Trophoblast cell (in vitro differentiated cells and primary cell): Measurements from ENCODE around the gene AVL9.

Experiments used
- DNase-seq, 2 donors: peaks; one replicate each; pipeline ENCODE4 v3.0.0-alpha.2; 2016
- H2AFZ ChIP-seq: 2 replicates; pipeline ENCODE4 v1.6.1; 2013; ENCODE audit warnings: low read length, moderate library complexity, mild to moderate bottlenecking; ENCODE audit not compliant: insufficient read depth, poor library complexity
- H2AK5ac ChIP-seq: 2 replicates; pipeline ENCODE4 v1.6.1; 2013; ENCODE audit warnings: mild to moderate bottlenecking, low read length
- H2BK120ac ChIP-seq: 2 replicates; pipeline ENCODE4 v1.6.1; 2013; ENCODE audit warnings: low read length, mild to moderate bottlenecking, moderate library complexity; ENCODE audit not compliant: insufficient read depth, poor library complexity
- H2BK12ac ChIP-seq: 2 replicates; pipeline ENCODE4 v1.6.1; 2013; ENCODE audit warnings: mild to moderate bottlenecking, low read length, moderate library complexity
- H2BK5ac ChIP-seq: 2 replicates; pipeline ENCODE4 v1.6.1; 2013; ENCODE audit warnings: low read length, low read depth, moderate library complexity, mild to moderate bottlenecking; ENCODE audit not compliant: poor library complexity
- H3K14ac ChIP-seq: 2 replicates; pipeline ENCODE4 v1.6.1; 2013; ENCODE audit warnings: mild to moderate bottlenecking, low read length
- H3K18ac ChIP-seq: 2 replicates; pipeline ENCODE4 v1.6.1; 2013; ENCODE audit warnings: mild to moderate bottlenecking, low read length
- H3K23ac ChIP-seq: 2 replicates; pipeline ENCODE4 v1.6.1; 2013; ENCODE audit warnings: low read length
- H3K27ac ChIP-seq: 2 replicates; pipeline ENCODE4 v1.5.1; 2013; ENCODE audit warnings: low read depth, mild to moderate bottlenecking, inconsistent platforms, low read length, moderate library complexity
- H3K27me3 ChIP-seq: 2 replicates; pipeline ENCODE4 v1.6.1; 2013; ENCODE audit warnings: inconsistent platforms, mild to moderate bottlenecking, low read length, moderate library complexity; ENCODE audit not compliant: insufficient read depth
- H3K36me3 ChIP-seq, 2 experiments: 1 replicate in 1 of 2; 2 replicates in 1 of 2; pipeline ENCODE4 v1.6.1; 2013; ENCODE audit warnings: low read length in 2 of 2, mild to moderate bottlenecking in 2 of 2, moderate library complexity in 1 of 2; ENCODE audit not compliant: insufficient read depth in 2 of 2, control insufficient read depth in 1 of 2
- H3K4ac ChIP-seq: 2 replicates; pipeline ENCODE4 v1.6.1; 2013; ENCODE audit warnings: low read depth, mild to moderate bottlenecking, low read length, moderate library complexity
- H3K4me1 ChIP-seq, 2 experiments: 1 replicate in 1 of 2; 2 replicates in 1 of 2; pipeline ENCODE4 v1.6.1; 2013; ENCODE audit warnings: low read length in 2 of 2, mild to moderate bottlenecking in 2 of 2, moderate library complexity in 1 of 2; ENCODE audit not compliant: insufficient read depth in 2 of 2, control insufficient read depth in 1 of 2
- H3K4me2 ChIP-seq: 2 replicates; pipeline ENCODE4 v1.6.1; 2013; ENCODE audit warnings: inconsistent platforms, mild to moderate bottlenecking, low read length, moderate library complexity
- H3K4me3 ChIP-seq: 2 replicates; pipeline ENCODE4 v1.5.1; 2013; ENCODE audit warnings: mild to moderate bottlenecking, low read depth, low read length, inconsistent platforms
- H3K79me1 ChIP-seq: one replicate; pipeline ENCODE4 v1.6.1; 2013; ENCODE audit warnings: low read length
- H3K79me2 ChIP-seq: 2 replicates; pipeline ENCODE4 v1.6.1; 2013; ENCODE audit warnings: low read length, mild to moderate bottlenecking; ENCODE audit not compliant: control insufficient read depth, insufficient read depth, poor library complexity
- H3K9ac ChIP-seq: 2 replicates; pipeline ENCODE4 v1.6.1; 2013; ENCODE audit warnings: mild to moderate bottlenecking, low read length
- H3K9me3 ChIP-seq: 2 replicates; pipeline ENCODE4 v1.6.1; 2013; ENCODE audit warnings: low read depth, mild to moderate bottlenecking, control low read depth, inconsistent platforms, low read length; ENCODE audit not compliant: insufficient read depth
- H4K12ac ChIP-seq: 2 replicates; pipeline ENCODE4 v1.6.1; 2013; ENCODE audit warnings: low read depth, mild to moderate bottlenecking, low read length, moderate library complexity
- H4K8ac ChIP-seq: 2 replicates; pipeline ENCODE4 v1.6.1; 2013; ENCODE audit warnings: low read depth, mild to moderate bottlenecking, low read length, moderate library complexity
- H4K91ac ChIP-seq: one replicate; pipeline ENCODE4 v1.6.1; 2013; ENCODE audit warnings: low read depth, mild to moderate bottlenecking, low read length, moderate library complexity
- WGBS: extraction: QIAGEN DNeasy Blood & Tissue Kit; methylation state at CpG from one replicate; pipeline ENCODE4 v1.1.7; 2013; ENCODE audit warnings: missing lambda C conversion rate; ENCODE audit not compliant: insufficient read length, insufficient coverage; ENCODE audit errors: extremely low coverage; 5-methylcytosine and 5-hydroxymethylcytosine counted together

AVL9 gene

DNA sequence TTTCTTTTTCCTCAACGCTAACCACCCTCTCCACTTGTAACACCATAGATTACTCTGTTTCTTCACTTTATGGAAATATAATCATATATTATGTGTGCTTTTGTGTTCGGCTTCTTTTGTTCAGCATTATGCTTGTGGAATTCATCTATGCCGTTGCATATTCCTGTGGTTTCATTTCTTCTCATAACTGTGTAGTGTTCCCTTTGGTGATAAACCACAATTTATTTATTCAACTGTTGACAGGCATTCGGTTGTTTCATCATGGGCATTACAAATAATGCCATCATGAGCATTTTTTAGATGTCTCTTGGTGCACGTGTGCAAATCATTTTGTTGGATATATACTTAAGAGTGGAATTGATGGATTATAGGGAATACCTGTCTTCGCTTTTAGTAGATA, 12.1 kb downstream of the AVL9 start:
- no peak overlapping the region for H3K9ac ChIP-seq
- 100% methylated on average over 1 of the region's 6 CpGs for WGBS

GRCh38 chr7:32511791-32512190, 16.5 kb downstream of the AVL9 start:
- no peak overlapping the region for H3K18ac ChIP-seq
- H2AFZ ChIP-seq: no peak overlapping the region
- H3K9me3 ChIP-seq: no peaks in the 10 kb centered on the region
- peak; percentile 30 to 81 for DNase-seq
- no peaks in the 10 kb centered on the region for H3K79me2 ChIP-seq
- no peak overlapping the region for H4K12ac ChIP-seq
- no peaks in the 10 kb centered on the region for H3K27me3 ChIP-seq
- H3K4ac ChIP-seq: peak overlapping the region; percentile 40
- no peak overlapping the region for H4K8ac ChIP-seq
- H2BK5ac ChIP-seq: no peak overlapping the region
- no CpG with 5 or more reads among the region's 4 CpGs for WGBS
- no peak overlapping the region for H3K27ac ChIP-seq
- H3K23ac ChIP-seq: no peak overlapping the region
- no peak overlapping the region for H3K4me3 ChIP-seq
- no peak overlapping the region for H2AK5ac ChIP-seq
- no peaks in the 10 kb centered on the region for H3K79me1 ChIP-seq
- no peak overlapping the region for H4K91ac ChIP-seq
- H2BK12ac ChIP-seq: no peak overlapping the region
- H3K9ac ChIP-seq: no peak overlapping the region
- H3K36me3 ChIP-seq: no peaks in the 10 kb centered on the region
- peaks cover 2 to 5% of the 10 kb centered on the region in 2 experiments for H3K4me1 ChIP-seq
- H2BK120ac ChIP-seq: no peak overlapping the region
- no peak overlapping the region for H3K14ac ChIP-seq
- H3K4me2 ChIP-seq: no peak overlapping the region

More for the DNA sequence above, 12.1 kb downstream of the AVL9 start:
- no peaks in the 10 kb centered on the region for H3K79me1 ChIP-seq
- no peak overlapping the region for H3K27ac ChIP-seq
- H2BK5ac ChIP-seq: no peak overlapping the region
- H4K91ac ChIP-seq: no peak overlapping the region
- H2AFZ ChIP-seq: no peak overlapping the region
- no peak overlapping the region for H3K4me3 ChIP-seq
- H3K9me3 ChIP-seq: no peaks in the 10 kb centered on the region
- no peak overlapping the region for H4K12ac ChIP-seq
- H3K79me2 ChIP-seq: peaks cover 1% of the 10 kb centered on the region
- H4K8ac ChIP-seq: no peak overlapping the region
- no peak overlapping the region for H3K18ac ChIP-seq
- H3K4me1 ChIP-seq: peaks cover 2 to 5% of the 10 kb centered on the region in 2 experiments
- H2BK120ac ChIP-seq: no peak overlapping the region
- no peaks in the 10 kb centered on the region for H3K36me3 ChIP-seq
- no peak overlapping the region for H2BK12ac ChIP-seq
- H3K4ac ChIP-seq: no peak overlapping the region
- H2AK5ac ChIP-seq: no peak overlapping the region
- no peak overlapping the region for H3K14ac ChIP-seq
- DNase-seq: no peak
- no peak overlapping the region for H3K4me2 ChIP-seq
- H3K27me3 ChIP-seq: no peaks in the 10 kb centered on the region
- no peak overlapping the region for H3K23ac ChIP-seq

DNA sequence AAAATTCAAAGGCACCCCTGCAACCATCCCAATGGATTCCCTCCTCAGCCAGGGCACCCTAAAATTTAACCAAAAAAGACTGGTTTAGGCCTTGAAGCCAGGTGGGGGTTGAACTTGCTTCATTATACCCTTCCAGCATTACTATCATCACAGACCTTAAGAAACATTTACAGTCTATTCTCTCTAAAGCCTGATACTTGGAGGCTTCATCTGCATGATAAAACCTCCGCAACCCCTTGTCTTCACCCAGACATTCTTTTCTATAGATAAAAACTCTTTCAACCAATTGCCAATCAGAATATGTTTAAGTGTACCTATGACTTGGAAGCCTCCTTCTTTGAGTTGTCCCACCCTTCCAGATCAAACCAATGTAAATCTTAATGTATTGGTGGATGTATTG, 17.9 kb downstream of the AVL9 start:
- H3K27ac ChIP-seq: no peak overlapping the region
- H3K79me1 ChIP-seq: no peaks in the 10 kb centered on the region
- no peak overlapping the region for H2AFZ ChIP-seq
- H3K9me3 ChIP-seq: peaks cover 5% of the 10 kb centered on the region
- no peak overlapping the region for H4K91ac ChIP-seq
- H4K12ac ChIP-seq: no peak overlapping the region
- H3K4me3 ChIP-seq: no peak overlapping the region
- no peak overlapping the region for H3K9ac ChIP-seq
- H4K8ac ChIP-seq: no peak overlapping the region
- no peak overlapping the region for H2AK5ac ChIP-seq
- no peak overlapping the region for H2BK5ac ChIP-seq
- peaks cover 3 to 7% of the 10 kb centered on the region in 2 experiments for H3K36me3 ChIP-seq
- H3K14ac ChIP-seq: no peak overlapping the region
- no peak overlapping the region for H3K18ac ChIP-seq
- no peaks in the 10 kb centered on the region for H3K27me3 ChIP-seq
- H3K4me2 ChIP-seq: no peak overlapping the region
- no CpG with 5 or more reads among the region's 1 CpG for WGBS
- H3K4ac ChIP-seq: no peak overlapping the region
- no peak for DNase-seq
- H2BK12ac ChIP-seq: no peak overlapping the region
- peaks cover 2 to 5% of the 10 kb centered on the region in 2 experiments for H3K4me1 ChIP-seq
- H2BK120ac ChIP-seq: no peak overlapping the region
- no peak overlapping the region for H3K23ac ChIP-seq
- H3K79me2 ChIP-seq: no peaks in the 10 kb centered on the region

DNA sequence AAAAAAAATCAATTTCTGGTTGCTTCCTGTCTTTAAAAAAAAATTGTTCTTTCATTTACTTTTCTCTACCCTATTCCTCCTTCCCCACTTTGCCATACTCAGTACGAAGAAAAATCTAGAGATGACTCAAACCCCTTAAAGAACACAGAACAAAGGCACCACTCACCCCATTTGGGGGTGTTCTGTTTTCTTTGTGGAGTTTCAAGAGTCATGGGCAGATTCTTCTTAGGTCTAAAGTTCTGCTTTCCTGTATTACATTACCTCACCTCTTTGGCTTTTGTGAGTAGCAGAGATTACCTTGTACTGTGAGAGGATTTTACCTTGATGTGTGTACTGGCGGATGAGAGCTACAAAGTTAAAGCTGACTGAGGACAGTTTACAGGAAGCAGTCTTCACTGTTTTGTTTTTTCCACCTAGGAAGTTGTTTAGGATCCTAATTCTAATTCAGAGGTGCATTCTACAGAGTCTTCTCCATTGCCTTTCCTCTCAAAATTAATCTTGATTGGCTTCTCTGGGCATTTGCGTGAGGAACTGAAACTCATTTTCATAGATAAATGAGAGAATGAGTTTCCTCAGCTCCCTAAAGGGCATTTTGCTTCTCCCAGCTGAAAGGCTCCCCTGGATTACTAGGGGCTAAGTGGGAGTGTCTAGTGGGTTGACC, 20.7 kb downstream of the AVL9 start:
- Histone ChIP-seq H2AFZ (no peak overlapping the region), H3K4me3 (no peak overlapping the region), H2BK120ac (no peak overlapping the region), H4K8ac (no peak overlapping the region), H3K27ac (peak overlapping the region; percentile 11), H3K9ac (no peak overlapping the region), H3K36me3 (peaks cover 5 to 13% of the 10 kb centered on the region in 2 experiments), H3K27me3 (no peaks in the 10 kb centered on the region), H4K12ac (no peak overlapping the region), H2AK5ac (no peak overlapping the region), H4K91ac (no peak overlapping the region), H3K14ac (no peak overlapping the region), H3K4me1 (peaks cover 2 to 5% of the 10 kb centered on the region in 2 experiments), H3K79me2 (no peaks in the 10 kb centered on the region), H3K4me2 (no peak overlapping the region), H3K79me1 (no peaks in the 10 kb centered on the region), H2BK12ac (no peak overlapping the region), H3K4ac (peak overlapping the region; percentile 27), H3K23ac (no peak overlapping the region), H3K18ac (peak overlapping the region; percentile 35), H2BK5ac (no peak overlapping the region), H3K9me3 (peaks cover 7% of the 10 kb centered on the region)
- DNase-seq: no peak
- no CpG with 5 or more reads among the region's 3 CpGs for WGBS
